ACC112 (cell line): ENCODE results near the gene ZDHHC24.

Experiments
- H2AFZ ChIP-seq: fragments of 200-600 bp; sonication (generic); one replicate; pipeline ENCODE4 v1.6.0; 2017; ENCODE audit warnings: antibody characterized with exemption, low read length; ENCODE audit not compliant: unreplicated experiment
- H3K27ac ChIP-seq: fragments of 200-600 bp; sonication (generic); 2 replicates; pipeline ENCODE4 v1.5.1; 2014; ENCODE audit warnings: low read depth, mild to moderate bottlenecking, antibody characterized with exemption, low read length, moderate library complexity
- H3K27me3 ChIP-seq: fragments of 200-600 bp; sonication (generic); 2 replicates; pipeline ENCODE4 v1.6.1; 2014; ENCODE audit warnings: mild to moderate bottlenecking, antibody characterized with exemption, low read length, moderate library complexity, mixed read lengths; ENCODE audit not compliant: insufficient read depth
- H3K36me3 ChIP-seq: fragments of 200-600 bp; sonication (generic); 2 replicates; pipeline ENCODE4 v1.6.1; 2016; ENCODE audit warnings: mild to moderate bottlenecking, antibody characterized with exemption, low read length, moderate library complexity, mixed read lengths; ENCODE audit not compliant: insufficient read depth
- H3K4me1 ChIP-seq: fragments of 200-600 bp; sonication (generic); one replicate; pipeline ENCODE4 v1.6.1; 2016; ENCODE audit warnings: low read length, mixed read lengths; ENCODE audit not compliant: insufficient read depth, unreplicated experiment, control insufficient read depth
- H3K4me3 ChIP-seq: fragments of 200-600 bp; sonication (generic); 2 replicates; pipeline ENCODE4 v1.5.1; 2014; ENCODE audit warnings: mild to moderate bottlenecking, low read depth, low read length
- H3K79me2 ChIP-seq: fragments of 200-600 bp; sonication (generic); one replicate; pipeline ENCODE4 v1.6.0; 2016; ENCODE audit warnings: low read length; ENCODE audit not compliant: control insufficient read depth, unreplicated experiment, insufficient read depth

The ZDHHC24 gene

GRCh38 chr11:66529655-66530054, 16.2 kb downstream of the ZDHHC24 start:
- Histone ChIP-seq H3K79me2 (no peaks in the 10 kb centered on the region), H3K27me3 (no peaks in the 10 kb centered on the region), H3K27ac (no peak overlapping the region), H3K4me3 (no peak overlapping the region), H2AFZ (no peak overlapping the region), H3K4me1 (no peaks in the 10 kb centered on the region), H3K36me3 (no peaks in the 10 kb centered on the region; the same call in 1 of the 2 replicates)

- Histone ChIP-seq H3K27ac (no peak overlapping the region), H3K4me3 (no peak overlapping the region), H3K27me3 (no peaks in the 10 kb centered on the region), H3K4me1 (no peaks in the 10 kb centered on the region), H3K79me2 (no peaks in the 10 kb centered on the region), H2AFZ (no peak overlapping the region), H3K36me3 (no peaks in the 10 kb centered on the region; the same call in 1 of the 2 replicates)
Observed at GRCh38 chr11:66529069-66529468, 16.8 kb downstream of the ZDHHC24 start.

GRCh38 chr11:66524304-66525040, 21.4 kb downstream of the ZDHHC24 start:
- Histone ChIP-seq H3K36me3 (peaks cover 14% of the 10 kb centered on the region; the same call in 1 of the 2 replicates), H3K27me3 (no peaks in the 10 kb centered on the region), H3K27ac (no peak overlapping the region), H3K79me2 (no peaks in the 10 kb centered on the region), H3K4me3 (no peak overlapping the region), H3K4me1 (no peaks in the 10 kb centered on the region), H2AFZ (no peak overlapping the region)

- Histone ChIP-seq H2AFZ (no peak overlapping the region), H3K4me3 (no peak overlapping the region), H3K27me3 (no peaks in the 10 kb centered on the region), H3K79me2 (no peaks in the 10 kb centered on the region), H3K36me3 (peaks cover 16% of the 10 kb centered on the region; the same call in 1 of the 2 replicates), H3K27ac (no peak overlapping the region), H3K4me1 (no peaks in the 10 kb centered on the region)
Observed at GRCh38 chr11:66523611-66524010, 22.2 kb downstream of the ZDHHC24 start.

GRCh38 chr11:66510990-66511339, 34.9 kb downstream of the ZDHHC24 start:
- Histone ChIP-seq H2AFZ (peak overlapping the region; percentile 87), H3K27me3 (no peaks in the 10 kb centered on the region), H3K27ac (no peak overlapping the region), H3K4me1 (peaks cover 5% of the 10 kb centered on the region), H3K4me3 (peak overlapping the region; percentile 88), H3K79me2 (peaks cover 10% of the 10 kb centered on the region), H3K36me3 (peaks cover 11% of the 10 kb centered on the region)

- Histone ChIP-seq H3K79me2 (peaks cover 10% of the 10 kb centered on the region), H3K4me3 (peak within 1 kb of the TSS; percentile 88), H3K27ac (no peak within 1 kb of the TSS), H2AFZ (peak within 1 kb of the TSS; percentile 99), H3K27me3 (no peaks in the 10 kb centered on the region), H3K36me3 (peaks cover 11% of the 10 kb centered on the region), H3K4me1 (peaks cover 5% of the 10 kb centered on the region)
Observed at GRCh38 chr11:66510271-66510989, 35.4 kb downstream of the ZDHHC24 start, which contains the start of gene BBS1. TSS of gene BBS1 (plus strand) at chr11:66510635. CDS start at chr11:66510660, 25 bp downstream.

- H3K27ac ChIP-seq = no peak overlapping the region
- peaks cover 5% of the 10 kb centered on the region for H3K4me1 ChIP-seq
- H3K4me3 ChIP-seq = no peak overlapping the region
- peaks cover 5% of the 10 kb centered on the region; the same call in 1 of the 2 replicates for H3K36me3 ChIP-seq
- H2AFZ ChIP-seq = no peak overlapping the region
- H3K27me3 ChIP-seq = no peaks in the 10 kb centered on the region
- H3K79me2 ChIP-seq = peaks cover 10% of the 10 kb centered on the region
Observed at GRCh38 chr11:66509131-66509561, 36.7 kb downstream of the ZDHHC24 start.

GRCh38 chr11:66505276-66505816, 40.5 kb downstream of the ZDHHC24 start:
- Histone ChIP-seq H3K4me1 (no peaks in the 10 kb centered on the region), H3K4me3 (no peak overlapping the region), H2AFZ (no peak overlapping the region), H3K27ac (no peak overlapping the region), H3K79me2 (no peaks in the 10 kb centered on the region), H3K27me3 (no peaks in the 10 kb centered on the region), H3K36me3 (no peaks in the 10 kb centered on the region)

GRCh38 chr11:66498506-66498905, 47.3 kb downstream of the ZDHHC24 start:
- H3K4me1 ChIP-seq = no peaks in the 10 kb centered on the region
- no peaks in the 10 kb centered on the region for H3K36me3 ChIP-seq
- no peak overlapping the region for H2AFZ ChIP-seq
- H3K27me3 ChIP-seq = no peaks in the 10 kb centered on the region
- H3K27ac ChIP-seq = no peak overlapping the region
- H3K4me3 ChIP-seq = no peak overlapping the region
- no peaks in the 10 kb centered on the region for H3K79me2 ChIP-seq

- Histone ChIP-seq H2AFZ (no peak overlapping the region), H3K79me2 (no peaks in the 10 kb centered on the region), H3K36me3 (no peaks in the 10 kb centered on the region), H3K4me3 (no peak overlapping the region), H3K4me1 (no peaks in the 10 kb centered on the region), H3K27me3 (no peaks in the 10 kb centered on the region), H3K27ac (no peak overlapping the region)
Observed at GRCh38 chr11:66497206-66497605, 48.6 kb downstream of the ZDHHC24 start.
